CD4-positive, alpha-beta T cell (primary cell): ENCODE results near the gene DNTT. TPM values are rescaled to one million over a fixed set of nuclear protein-coding genes. Genes with fewer than 3 reads are reported as not detected.

ENCODE experiments used
- ATAC-seq: fragments of 200-7000 bp; cut with Tn5 transposase; one replicate; pipeline ENCODE4 v1.10.0; 2022; ENCODE audit warnings: mild to moderate bottlenecking; ENCODE audit not compliant: poor library complexity
- CTCF ChIA-PET: fragments of 350-600 bp; sonication (Branson Sonifier 250); formaldehyde crosslinking; loops from one replicate; lab custom pipeline; 2021; ENCODE audit warnings: antibody characterized with exemption, inconsistent platforms; lab: Charles Lee
- POLR2A ChIA-PET: fragments of 350-600 bp; sonication (Branson Sonifier 250); formaldehyde crosslinking; loops from one replicate; lab custom pipeline; 2021; ENCODE audit warnings: antibody characterized with exemption, inconsistent platforms; lab: Charles Lee
- DNase-seq, 14 experiments: peaks; one replicate each; pipeline ENCODE4 v3.0.0-alpha.2; 2013 to 2020; ENCODE audit warnings: mixed read lengths in 2 of 14
- H3K27ac ChIP-seq, 2 donors: one replicate each; pipeline versions ENCODE4 v1.5.1 to v1.7.0; 2013; ENCODE audit warnings: low read length in 2 of 2, low read depth in 1 of 2, mild to moderate bottlenecking in 1 of 2
- H3K27me3 ChIP-seq, 2 experiments: 1 replicate in 1 of 2; 2 replicates in 1 of 2; pipeline versions ENCODE4 v1.6.1 to v1.7.0; 2013; ENCODE audit warnings: low read length in 2 of 2, control low read depth in 1 of 2, mild to moderate bottlenecking in 1 of 2, moderate library complexity in 1 of 2; ENCODE audit not compliant: insufficient read depth in 2 of 2, control insufficient read depth in 1 of 2
- H3K36me3 ChIP-seq: one replicate; pipeline ENCODE4 v1.6.1; 2013; ENCODE audit warnings: low read length, control low read depth; ENCODE audit not compliant: insufficient read depth
- H3K4me1 ChIP-seq: one replicate; pipeline ENCODE4 v1.6.1; 2013; ENCODE audit warnings: low read length, control low read depth; ENCODE audit not compliant: insufficient read depth
- H3K4me3 ChIP-seq: one replicate; pipeline ENCODE4 v1.5.1; 2013; ENCODE audit warnings: mild to moderate bottlenecking, low read length, moderate library complexity
- H3K9me3 ChIP-seq, 2 experiments: 1 replicate in 1 of 2; 2 replicates in 1 of 2; pipeline versions ENCODE4 v1.6.1 to v1.7.0; 2013; ENCODE audit warnings: low read length in 2 of 2, mild to moderate bottlenecking in 2 of 2, control low read depth in 1 of 2, moderate library complexity in 1 of 2; ENCODE audit not compliant: control insufficient read depth in 1 of 2, insufficient read depth in 1 of 2
- H3K27ac Mint-ChIP-seq: one replicate; pipeline ENCODE4 v1.8.0; 2020; ENCODE audit warnings: mixed read lengths
- H3K27me3 Mint-ChIP-seq: one replicate; pipeline ENCODE4 v1.8.0; 2021; ENCODE audit warnings: mixed read lengths
- H3K36me3 Mint-ChIP-seq: one replicate; pipeline ENCODE4 v1.8.0; 2021; ENCODE audit warnings: low read depth, mixed read lengths
- H3K4me1 Mint-ChIP-seq: one replicate; pipeline ENCODE4 v1.8.0; 2021; ENCODE audit warnings: low read depth, mixed read lengths
- H3K4me3 Mint-ChIP-seq: one replicate; pipeline ENCODE4 v1.8.0; 2020; ENCODE audit warnings: mild to moderate bottlenecking, mixed read lengths
- H3K9me3 Mint-ChIP-seq: one replicate; pipeline ENCODE4 v1.8.0; 2020; ENCODE audit warnings: mixed read lengths
- intact Hi-C, 2 experiments: fragments of 100-400 bp; cut with DNase I in 1 of 2; cut with micrococcal nuclease in 1 of 2; formaldehyde crosslinking; loops; one replicate each; pipeline versions ENCODE4 v1.15.1 to v1.9.0; 2023 to 2025; cut with DNase I, micrococcal nuclease
- total RNA-seq, 174 experiments: library from RNA in 2 of 174; stranded (reverse) in 2 of 174; gene quantifications; one replicate each; pipeline ENCODE4 v1.2.3 and lab custom pipeline; 2021 to 2026
- TF ChIP-seq, protein P1 (sequence below): fragments of 200-600 bp; IDR thresholded peaks from one replicate; pipeline ENCODE4 v1.8.0; 2022; ENCODE audit warnings: antibody characterized with exemption, mild to moderate bottlenecking

DNTT gene
- total RNA-seq, 2 experiments from 2014 or later = 0.11 TPM; not detected in 1

DNA sequence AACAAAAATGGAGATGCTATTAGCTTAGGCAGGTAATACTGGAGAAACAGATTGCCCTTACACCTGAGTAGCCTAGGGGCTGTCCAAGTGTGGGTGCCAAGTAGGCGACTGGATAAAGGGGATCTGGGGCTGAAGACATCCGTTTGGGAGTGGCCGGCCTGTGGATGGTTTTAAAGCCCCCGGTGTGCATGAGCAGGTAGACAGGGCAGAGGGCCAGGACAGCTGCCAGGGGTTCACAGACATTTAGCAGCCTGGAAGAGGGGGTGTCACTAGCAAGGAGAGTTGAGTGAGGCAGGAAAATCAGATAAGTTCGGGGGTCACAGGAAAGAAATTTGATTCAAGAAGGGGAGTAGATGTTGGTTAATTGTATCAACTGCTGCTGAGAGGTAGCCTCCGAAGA is 56.1 kb downstream of the DNTT start:
- H3K27me3 Mint-ChIP-seq = peaks cover 10% of the 10 kb centered on the region
- H3K36me3 Mint-ChIP-seq = no peaks in the 10 kb centered on the region
- Histone ChIP-seq H3K4me1 (no peaks in the 10 kb centered on the region), H3K4me3 (no peak overlapping the region), H3K36me3 (no peaks in the 10 kb centered on the region), H3K27ac (no peak overlapping the region), H3K27me3 (peaks cover 2 to 9% of the 10 kb centered on the region in 2 experiments), H3K9me3 (no peaks in the 10 kb centered on the region)
- no peak overlapping the region for H3K4me3 Mint-ChIP-seq
- DNase-seq (no peak), ATAC-seq (no peak)
- H3K27ac Mint-ChIP-seq = no peak overlapping the region
- intact Hi-C loops = no loop called here
- CTCF ChIA-PET = no interaction called here
- TF ChIP-seq, protein P1, sequence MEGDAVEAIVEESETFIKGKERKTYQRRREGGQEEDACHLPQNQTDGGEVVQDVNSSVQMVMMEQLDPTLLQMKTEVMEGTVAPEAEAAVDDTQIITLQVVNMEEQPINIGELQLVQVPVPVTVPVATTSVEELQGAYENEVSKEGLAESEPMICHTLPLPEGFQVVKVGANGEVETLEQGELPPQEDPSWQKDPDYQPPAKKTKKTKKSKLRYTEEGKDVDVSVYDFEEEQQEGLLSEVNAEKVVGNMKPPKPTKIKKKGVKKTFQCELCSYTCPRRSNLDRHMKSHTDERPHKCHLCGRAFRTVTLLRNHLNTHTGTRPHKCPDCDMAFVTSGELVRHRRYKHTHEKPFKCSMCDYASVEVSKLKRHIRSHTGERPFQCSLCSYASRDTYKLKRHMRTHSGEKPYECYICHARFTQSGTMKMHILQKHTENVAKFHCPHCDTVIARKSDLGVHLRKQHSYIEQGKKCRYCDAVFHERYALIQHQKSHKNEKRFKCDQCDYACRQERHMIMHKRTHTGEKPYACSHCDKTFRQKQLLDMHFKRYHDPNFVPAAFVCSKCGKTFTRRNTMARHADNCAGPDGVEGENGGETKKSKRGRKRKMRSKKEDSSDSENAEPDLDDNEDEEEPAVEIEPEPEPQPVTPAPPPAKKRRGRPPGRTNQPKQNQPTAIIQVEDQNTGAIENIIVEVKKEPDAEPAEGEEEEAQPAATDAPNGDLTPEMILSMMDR = no peak
- POLR2A ChIA-PET = no interaction called here
- no peaks in the 10 kb centered on the region for H3K4me1 Mint-ChIP-seq
- H3K9me3 Mint-ChIP-seq = no peaks in the 10 kb centered on the region

GRCh38 chr10:96360766-96361165 is 56.5 kb downstream of the DNTT start:
- no peaks in the 10 kb centered on the region for H3K36me3 Mint-ChIP-seq
- Histone ChIP-seq H3K4me3 (no peak overlapping the region), H3K36me3 (no peaks in the 10 kb centered on the region), H3K9me3 (no peaks in the 10 kb centered on the region), H3K4me1 (no peaks in the 10 kb centered on the region), H3K27me3 (peaks cover 2 to 5% of the 10 kb centered on the region in 2 experiments), H3K27ac (no peak overlapping the region)
- no peak for DNase-seq
- TF ChIP-seq, protein P1 = no peak
- no peak for ATAC-seq
- intact Hi-C loops = no loop called here
- H3K9me3 Mint-ChIP-seq = no peaks in the 10 kb centered on the region
- no peak overlapping the region for H3K4me3 Mint-ChIP-seq
- ChIA-PET POLR2A (no interaction called here), CTCF (no interaction called here)
- no peak overlapping the region for H3K27ac Mint-ChIP-seq
- H3K4me1 Mint-ChIP-seq = no peaks in the 10 kb centered on the region
- peaks cover 10% of the 10 kb centered on the region for H3K27me3 Mint-ChIP-seq

DNA sequence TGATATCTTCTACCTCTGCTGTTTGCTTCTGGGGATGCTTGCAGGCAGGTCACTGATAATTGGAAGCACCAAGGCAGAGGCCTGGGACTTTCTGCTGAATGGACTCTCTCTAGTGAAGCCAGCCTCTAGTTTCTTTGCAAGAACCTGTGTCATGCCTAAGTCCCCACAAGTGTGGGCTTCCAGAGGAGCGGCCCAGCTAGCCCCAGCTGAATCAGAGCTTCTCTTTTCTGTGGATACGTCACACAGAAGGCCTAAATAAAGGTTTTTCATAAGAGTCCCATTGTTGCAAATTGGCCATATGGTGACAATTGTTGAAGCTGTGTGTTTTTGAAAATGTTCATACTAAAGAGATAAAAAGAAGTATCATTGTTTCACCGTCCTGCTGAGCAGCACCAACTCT is 61.3 kb downstream of the DNTT start:
- Histone ChIP-seq H3K36me3 (no peaks in the 10 kb centered on the region), H3K4me3 (no peak overlapping the region), H3K27ac (no peak overlapping the region), H3K4me1 (peaks cover 2% of the 10 kb centered on the region), H3K9me3 (no peaks in the 10 kb centered on the region), H3K27me3 (no peaks in the 10 kb centered on the region)
- no peak for ATAC-seq
- ChIA-PET CTCF (interaction anchor here (1.6 kb wide), 1 partner anchor 9 kb away, joined by 5 read pairs; no protein-coding TSS in a partner anchor), POLR2A (no interaction called here)
- no peaks in the 10 kb centered on the region for H3K4me1 Mint-ChIP-seq
- TF ChIP-seq, protein P1 = no peak
- H3K9me3 Mint-ChIP-seq = no peaks in the 10 kb centered on the region
- H3K36me3 Mint-ChIP-seq = no peaks in the 10 kb centered on the region
- no peak overlapping the region for H3K27ac Mint-ChIP-seq
- peaks cover 3% of the 10 kb centered on the region for H3K27me3 Mint-ChIP-seq
- no peak for DNase-seq
- no peak overlapping the region for H3K4me3 Mint-ChIP-seq
- intact Hi-C loops = no loop called here
